GM23248 (cell line): ENCODE results near the gene SCAI.

Experiments used
- EZH2 ChIP-seq: fragments of 200-600 bp; sonication (generic); IDR thresholded peaks from 2 replicates; pipeline ENCODE4 v1.6.1; 2018; ENCODE audit warnings: antibody characterized with exemption, mild to moderate bottlenecking; ENCODE audit not compliant: insufficient read depth, poor library complexity, severe bottlenecking
- EZH2phosphoT487 ChIP-seq: fragments of 200-600 bp; sonication (generic); IDR thresholded peaks from 2 replicates; pipeline ENCODE4 v1.6.1; 2018; ENCODE audit warnings: antibody characterized with exemption, moderate library complexity, mild to moderate bottlenecking, low read depth; ENCODE audit not compliant: insufficient read depth

DNA sequence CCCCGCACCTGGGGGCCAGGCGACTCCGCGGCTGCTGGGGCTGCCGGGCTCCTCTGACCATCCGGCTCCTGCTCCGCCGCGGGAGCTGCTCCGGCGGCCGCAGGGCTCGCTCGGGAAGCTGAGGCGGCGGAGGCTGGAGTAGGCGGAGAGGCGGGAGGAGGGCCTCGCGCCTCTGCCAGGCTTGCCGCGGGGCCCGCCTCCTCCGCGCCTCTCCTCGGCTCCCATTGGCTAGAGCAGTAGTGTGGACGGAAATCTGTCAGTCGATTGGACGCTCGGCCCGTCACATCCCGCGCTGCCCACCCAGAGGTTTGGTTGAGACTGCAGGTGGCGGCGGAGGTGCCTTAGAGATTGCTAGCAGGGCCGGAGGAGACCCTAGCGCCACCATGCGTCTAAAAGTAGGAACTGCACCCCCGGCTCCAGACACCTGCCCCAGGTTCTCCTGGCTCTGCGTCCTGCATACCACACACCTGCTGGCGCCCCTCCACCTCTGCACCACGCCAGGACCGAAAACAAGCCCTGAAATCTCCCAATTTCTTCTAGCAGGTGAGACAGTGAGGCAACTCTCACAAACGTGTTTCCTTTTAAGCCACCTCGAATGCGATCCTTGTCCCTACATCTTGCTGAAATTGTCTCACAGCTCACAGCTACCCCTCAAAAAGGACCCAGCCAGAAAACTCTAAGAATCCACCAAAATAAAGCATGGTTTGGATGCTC, at the start of gene SCAI:
- no peak for TF ChIP-seq EZH2
- no peak for TF ChIP-seq EZH2phosphoT487
